HG02943 (cell line): ENCODE measurements around the gene SCG5.

Experiments used
- ATAC-seq: cut with Tn5 transposase; IDR thresholded peaks from one replicate; pipeline ENCODE4 v1.9.1; 2021; ENCODE audit warnings: mild to moderate bottlenecking, low read depth, moderate library complexity; ENCODE audit not compliant: unreplicated experiment

Gene SCG5

GRCh38 chr15:32688151-32688639 is 46.7 kb downstream of the SCG5 start:
- ATAC-seq: no peak

GRCh38 chr15:32690941-32691688 is 49.6 kb downstream of the SCG5 start:
- ATAC-seq: no peak

DNA sequence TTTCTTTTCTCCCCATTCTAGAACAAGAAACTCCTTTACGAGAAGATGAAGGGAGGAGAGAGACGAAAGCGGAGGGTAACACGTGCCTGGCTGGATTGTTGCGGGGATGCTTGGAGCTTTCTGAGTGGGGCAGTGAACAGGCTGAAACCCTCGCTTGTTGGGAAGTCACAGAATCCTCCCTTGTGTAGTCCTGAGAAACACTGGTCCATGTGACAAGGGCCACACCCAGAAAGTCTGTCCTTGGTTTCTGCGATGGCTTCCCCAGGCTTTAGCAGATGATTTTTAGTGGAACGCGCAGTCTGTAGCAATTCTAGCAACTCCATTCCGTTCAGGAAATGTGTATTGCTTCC is 50.2 kb downstream of the SCG5 start:
- no peak for ATAC-seq

DNA sequence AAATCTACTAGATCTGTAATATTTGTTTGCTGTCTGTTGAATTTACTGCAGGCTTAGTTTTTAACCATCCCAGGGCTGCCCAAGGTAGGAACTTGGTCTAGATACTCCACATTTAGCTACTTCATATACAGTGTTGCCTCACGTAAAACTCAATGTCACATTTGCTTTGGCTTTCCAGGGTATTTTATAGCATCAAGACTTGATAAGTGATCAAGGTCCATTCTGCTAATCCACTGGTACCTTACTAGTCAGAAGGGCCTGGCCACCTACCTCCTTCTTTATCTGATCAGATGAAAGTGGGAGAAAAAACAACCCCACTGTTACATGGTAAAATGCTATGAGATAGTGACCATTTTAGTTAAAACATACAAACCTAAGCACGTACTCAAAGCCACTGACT is 50.8 kb downstream of the SCG5 start:
- ATAC-seq: no peak

- no peak for ATAC-seq
Measured at GRCh38 chr15:32694222-32694983, 52.9 kb downstream of the SCG5 start.

DNA sequence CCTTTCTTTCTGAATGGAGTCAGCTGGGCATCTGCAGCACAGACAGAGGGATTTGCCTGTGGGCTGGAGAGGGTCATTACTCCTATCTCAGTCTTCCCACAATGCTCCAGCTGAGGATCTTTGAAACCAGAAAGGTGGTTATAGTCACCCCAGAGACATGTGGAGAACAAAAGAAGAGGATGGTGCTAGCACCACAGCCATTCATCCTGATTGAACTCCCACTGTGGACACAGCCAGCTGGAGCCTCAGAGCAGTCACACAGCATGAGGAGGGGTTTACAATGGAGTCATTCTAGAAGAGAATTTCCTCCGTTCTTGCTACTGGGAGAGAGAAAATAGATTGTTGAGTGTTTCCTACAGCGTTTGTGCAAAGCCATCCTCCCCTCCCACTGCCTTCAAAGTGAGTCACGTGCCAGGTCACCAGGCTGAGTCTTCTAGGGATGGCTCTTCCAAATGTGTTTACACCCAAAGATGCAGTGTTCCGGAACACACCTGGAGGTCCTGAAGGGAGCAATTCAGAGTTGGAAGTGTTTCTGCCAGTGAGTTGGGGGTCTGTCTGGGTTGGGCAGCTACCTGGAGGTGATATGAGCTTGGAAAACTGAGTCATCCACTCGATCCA is 57.4 kb downstream of the SCG5 start:
- no peak for ATAC-seq

GRCh38 chr15:32700501-32701150 is 59.1 kb downstream of the SCG5 start:
- no peak for ATAC-seq

GRCh38 chr15:32701863-32702262 is 60.4 kb downstream of the SCG5 start:
- ATAC-seq: no peak

DNA sequence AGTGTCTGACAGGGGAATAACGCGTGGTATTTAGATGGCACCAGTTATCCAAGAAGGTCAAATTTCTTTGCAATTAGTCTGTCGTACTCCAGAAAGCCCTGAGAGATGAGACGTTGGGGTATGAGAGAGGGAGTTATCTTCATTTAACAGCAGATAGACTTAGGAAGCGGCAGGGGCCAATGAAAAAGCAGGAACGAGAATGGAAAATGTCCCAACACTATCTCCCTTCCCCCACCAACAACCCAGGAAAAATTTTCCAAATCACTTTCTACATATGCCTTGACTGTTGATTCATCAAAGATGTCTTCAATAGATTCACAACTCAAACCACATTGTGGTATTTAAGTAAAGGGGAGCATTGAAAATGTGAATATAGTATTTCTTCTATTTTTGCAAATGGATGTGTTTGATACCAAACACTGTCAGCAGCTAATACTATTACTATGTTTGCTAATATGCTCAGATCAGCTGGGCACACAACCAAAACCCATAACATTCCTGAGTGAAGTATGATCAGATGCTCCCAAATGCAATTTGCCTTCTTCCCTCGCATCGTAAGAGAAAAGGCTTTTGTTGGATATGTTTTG is 63.0 kb downstream of the SCG5 start:
- no peak for ATAC-seq

- no peak for ATAC-seq
Measured at GRCh38 chr15:32705446-32705845, 63.9 kb downstream of the SCG5 start.

- no peak for ATAC-seq
Measured at GRCh38 chr15:32706704-32707103, 65.2 kb downstream of the SCG5 start.

DNA sequence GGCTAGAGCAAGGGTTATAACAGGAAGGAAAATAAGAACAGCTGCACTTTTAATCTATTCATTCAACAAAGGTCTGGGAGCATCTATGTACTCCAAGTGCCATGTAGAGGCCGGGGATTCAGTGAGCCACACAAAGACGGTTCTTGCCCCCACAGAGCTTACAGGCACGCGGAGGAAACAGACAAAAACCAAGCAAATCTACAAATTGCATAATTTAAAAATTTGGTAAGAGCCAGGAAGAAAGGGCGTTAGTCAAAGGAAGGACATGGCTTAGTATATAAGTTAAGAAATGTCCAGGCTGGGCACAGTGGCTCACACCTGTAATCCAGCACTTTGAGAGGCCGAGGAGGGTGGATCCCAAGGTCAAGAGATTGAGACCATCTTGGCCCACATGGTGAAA is 65.9 kb downstream of the SCG5 start:
- no peak for ATAC-seq

- ATAC-seq: no peak
Measured at GRCh38 chr15:32709295-32710033, 68.0 kb downstream of the SCG5 start.

GRCh38 chr15:32715276-32715675 is 73.8 kb downstream of the SCG5 start:
- no peak for ATAC-seq

DNA sequence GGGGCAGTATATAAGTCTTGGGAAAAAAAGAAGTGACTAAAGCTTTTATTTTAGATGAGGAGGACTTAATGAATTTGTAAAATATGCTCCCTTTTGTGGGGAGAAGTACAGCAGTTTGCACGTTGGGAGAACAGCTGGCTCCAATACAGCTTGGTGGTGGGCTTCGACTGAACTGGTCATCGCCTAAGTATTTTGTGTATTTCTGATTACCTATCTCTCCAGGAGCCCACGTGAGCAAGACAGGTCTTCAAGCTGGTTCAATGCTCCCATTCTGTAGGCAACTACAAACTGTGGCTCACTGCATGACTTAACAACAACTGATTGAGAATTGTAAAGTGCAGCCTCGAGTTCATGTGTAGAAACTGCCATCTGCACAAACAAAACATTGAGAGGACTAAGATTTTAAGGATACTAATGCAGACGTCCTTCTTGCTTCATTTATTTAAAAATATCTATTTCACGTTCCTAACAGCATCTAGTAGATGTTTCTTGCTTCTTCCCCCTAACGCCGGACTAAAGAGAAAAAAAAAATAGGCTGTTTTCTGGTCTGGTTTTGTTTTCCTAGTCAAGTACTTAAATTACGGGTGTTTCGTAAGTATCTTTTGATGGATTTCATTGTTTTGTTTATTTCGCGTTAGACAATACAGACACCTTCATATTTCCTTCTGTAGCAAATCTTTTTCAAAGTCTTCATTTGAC is 74.9 kb downstream of the SCG5 start:
- no peak for ATAC-seq

- ATAC-seq: no peak
Measured at GRCh38 chr15:32716915-32717425, 75.5 kb downstream of the SCG5 start.

DNA sequence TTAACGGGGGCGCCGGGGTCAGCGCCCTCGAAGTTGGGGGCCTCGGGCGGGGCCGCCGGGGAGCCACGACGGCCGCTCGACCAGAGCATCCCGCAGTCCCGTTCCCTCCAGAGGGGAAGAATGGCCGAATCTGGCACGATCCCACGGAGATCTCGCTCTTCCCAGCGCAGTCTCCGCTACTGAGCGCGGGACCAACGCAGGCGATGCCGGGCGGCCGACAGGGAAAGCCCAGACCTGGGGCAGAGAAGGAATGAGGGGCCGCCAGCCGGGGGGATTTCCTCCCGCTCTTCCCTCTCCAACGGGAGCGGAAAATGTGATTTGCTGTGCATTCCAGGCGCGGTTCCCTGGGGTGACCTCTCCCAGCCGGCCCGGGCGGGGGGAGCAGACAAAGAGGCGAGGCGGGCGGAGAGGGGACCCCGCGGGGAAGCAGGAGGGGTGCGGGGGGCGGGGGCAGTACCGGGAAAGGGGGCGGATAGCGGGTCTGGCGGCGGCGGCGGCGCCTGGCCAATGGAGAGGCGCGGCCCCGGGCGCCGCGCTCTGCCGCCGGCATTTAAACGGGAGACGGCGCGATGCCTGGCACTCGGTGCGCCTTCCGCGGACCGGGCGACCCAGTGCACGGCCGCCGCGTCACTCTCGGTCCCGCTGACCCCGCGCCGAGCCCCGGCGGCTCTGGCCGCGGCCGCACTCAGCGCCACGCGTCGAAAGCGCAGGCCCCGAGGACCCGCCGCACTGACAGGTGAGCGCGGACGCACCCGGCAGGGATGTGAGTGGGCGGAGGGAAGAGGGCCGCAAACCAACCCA is 76.1 kb downstream of the SCG5 start, which contains the start of gene GREM1:
Gene GREM1, plus strand, starts transcription at position 579 of the 801 bp plus-strand sequence. CDS start 12,687 bp downstream, outside the sequence.
- no peak for ATAC-seq

DNA sequence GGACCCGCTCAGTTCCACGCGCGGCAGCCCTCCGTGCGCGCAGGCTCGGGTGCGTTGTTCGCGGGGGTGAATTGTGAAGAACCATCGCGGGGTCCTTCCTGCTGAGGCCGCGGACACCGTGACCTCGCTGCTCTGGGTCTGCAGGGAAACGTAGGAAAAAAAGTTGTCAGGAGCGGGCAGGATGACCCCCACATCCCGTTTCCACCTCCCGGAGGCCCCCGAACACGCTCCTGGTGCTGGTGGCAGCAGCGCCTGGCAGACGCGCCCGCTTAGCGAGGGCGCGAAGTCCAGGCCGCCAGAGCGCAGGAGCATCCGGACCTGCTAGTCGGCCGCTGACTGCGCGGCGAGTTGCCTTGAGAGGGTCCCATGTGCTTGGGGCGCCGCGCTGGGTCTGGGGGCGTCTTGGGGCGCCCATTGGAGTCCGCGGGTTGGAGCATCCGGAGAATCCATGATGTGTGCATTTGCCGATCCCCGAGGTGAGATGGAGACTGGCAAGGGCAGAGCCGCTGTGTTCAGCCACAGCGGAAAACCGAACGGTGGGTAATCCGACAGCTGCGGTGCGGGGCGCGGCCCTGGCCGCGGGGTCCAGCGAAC is 76.8 kb downstream of the SCG5 start:
- ATAC-seq: no peak
